IMR-90 (cell line): ENCODE results near the gene KDM4B. TPM values are rescaled to one million over a fixed set of nuclear protein-coding genes. Genes with fewer than 3 reads are reported as not detected.

Experiments
- ATAC-seq: fragments of 200-7000 bp; cut with Tn5 transposase; 2 replicates; pipeline ENCODE4 v1.9.1; 2020; ENCODE audit warnings: low read depth, mild to moderate bottlenecking, moderate library complexity
- BruUV-seq: library from RNA; stranded (reverse); fragments of 400-500 nt; replicated peaks from 2 replicates; lab custom pipeline; 2021; lab: Mats Ljungman, UMichigan
- CTCF ChIA-PET: fragments of 300-600 bp; formaldehyde crosslinking; extraction: SDS; loops from one replicate; lab custom pipeline; 2021; ENCODE audit warnings: antibody characterized with exemption; lab: Yijun Ruan, JAX
- POLR2A ChIA-PET: fragments of 300-600 bp; sonication (Branson Sonifier 250); formaldehyde crosslinking; loops from one replicate; lab custom pipeline; 2022; ENCODE audit warnings: antibody characterized with exemption; ENCODE audit not compliant: unreplicated experiment; lab: Charles Lee
- DNase-seq: peaks from one replicate; pipeline ENCODE4 v3.0.0; 2013
- H2AFZ ChIP-seq: replicated peaks from 2 replicates; pipeline ENCODE3; 2013; ENCODE audit warnings: low read length, mild to moderate bottlenecking; ENCODE audit not compliant: poor library complexity
- H2AK5ac ChIP-seq: 2 replicates; pipeline ENCODE4 v1.6.1; 2013; ENCODE audit warnings: low read depth, low read length, inconsistent platforms
- H2AK9ac ChIP-seq: replicated peaks from 2 replicates; pipeline ENCODE3; 2013; ENCODE audit warnings: mild to moderate bottlenecking, low read depth, low read length, moderate library complexity; ENCODE audit not compliant: poor library complexity
- H2BK120ac ChIP-seq: 2 replicates; pipeline ENCODE4 v1.6.1; 2013; ENCODE audit warnings: low read depth, low read length, inconsistent platforms
- H2BK15ac ChIP-seq: 3 replicates; pipeline ENCODE4 v1.6.1; 2013; ENCODE audit warnings: low read depth, low read length, inconsistent platforms
- H2BK20ac ChIP-seq: 2 replicates; pipeline ENCODE4 v1.6.1; 2013; ENCODE audit warnings: low read depth, mild to moderate bottlenecking, inconsistent platforms, low read length, moderate library complexity
- H2BK5ac ChIP-seq: 2 replicates; pipeline ENCODE4 v1.6.1; 2013; ENCODE audit warnings: mild to moderate bottlenecking, low read depth, low read length, inconsistent platforms; ENCODE audit not compliant: poor library complexity, severe bottlenecking
- H3K14ac ChIP-seq: replicated peaks from 2 replicates; pipeline ENCODE4 v1.6.1; 2013; ENCODE audit warnings: low read depth, low read length, inconsistent platforms
- H3K18ac ChIP-seq: 2 replicates; pipeline ENCODE4 v1.6.1; 2013; ENCODE audit warnings: low read depth, low read length, control low read depth
- H3K23ac ChIP-seq: 2 replicates; pipeline ENCODE4 v1.6.1; 2013; ENCODE audit warnings: low read depth, low read length, inconsistent platforms
- H3K27ac ChIP-seq: 2 replicates; pipeline ENCODE4 v1.5.1; 2013; ENCODE audit warnings: mild to moderate bottlenecking, control low read depth, low read length; ENCODE audit not compliant: insufficient read depth
- H3K27me3 ChIP-seq: 2 replicates; pipeline ENCODE4 v1.6.1; 2013; ENCODE audit warnings: low read length; ENCODE audit not compliant: control insufficient read depth, insufficient read depth
- H3K36me3 ChIP-seq: 2 replicates; pipeline ENCODE4 v1.6.1; 2013; ENCODE audit warnings: low read length, mixed read lengths; ENCODE audit not compliant: control insufficient read depth, insufficient read depth
- H3K4ac ChIP-seq: 2 replicates; pipeline ENCODE4 v1.6.1; 2013; ENCODE audit warnings: low read depth, low read length, inconsistent platforms
- H3K4me1 ChIP-seq: 2 replicates; pipeline ENCODE4 v1.6.1; 2013; ENCODE audit warnings: low read length, mixed read lengths; ENCODE audit not compliant: control insufficient read depth, insufficient read depth
- H3K4me2 ChIP-seq: 2 replicates; pipeline ENCODE4 v1.6.1; 2013; ENCODE audit warnings: low read depth, mild to moderate bottlenecking, control low read depth, low read length, moderate library complexity
- H3K4me3 ChIP-seq: 2 replicates; pipeline ENCODE4 v1.5.1; 2013; ENCODE audit warnings: low read depth, mild to moderate bottlenecking, control low read depth, low read length, moderate library complexity; ENCODE audit not compliant: insufficient read depth
- H3K56ac ChIP-seq: 2 replicates; pipeline ENCODE4 v1.6.1; 2013; ENCODE audit warnings: low read length, inconsistent platforms; ENCODE audit not compliant: insufficient read depth; ENCODE audit errors: extremely low read depth
- H3K79me1 ChIP-seq, 2 experiments: 2 replicates each; pipeline ENCODE4 v1.6.1; 2013; ENCODE audit warnings: low read length in 2 of 2, inconsistent platforms in 1 of 2, low read depth in 1 of 2
- H3K9ac ChIP-seq: 2 replicates; pipeline ENCODE4 v1.6.1; 2013; ENCODE audit warnings: low read depth, low read length, control low read depth
- H3K9me1 ChIP-seq: 2 replicates; pipeline ENCODE4 v1.6.1; 2013; ENCODE audit warnings: low read length, inconsistent platforms; ENCODE audit not compliant: insufficient read depth
- H3K9me3 ChIP-seq: 2 replicates; pipeline ENCODE4 v1.6.1; 2013; ENCODE audit warnings: low read length; ENCODE audit not compliant: control insufficient read depth, insufficient read depth
- H4K20me1 ChIP-seq: 2 replicates; pipeline ENCODE4 v1.6.1; 2013; ENCODE audit warnings: low read length, inconsistent platforms; ENCODE audit not compliant: insufficient read depth
- H4K5ac ChIP-seq: 2 replicates; pipeline ENCODE4 v1.6.1; 2013; ENCODE audit warnings: mild to moderate bottlenecking, low read depth, low read length, control low read depth
- H4K8ac ChIP-seq, 2 experiments: 2 replicates each; pipeline ENCODE4 v1.6.1; 2013; ENCODE audit warnings: low read depth in 2 of 2, low read length in 2 of 2, control low read depth in 1 of 2, inconsistent platforms in 1 of 2
- H4K91ac ChIP-seq: 2 replicates; pipeline ENCODE4 v1.6.1; 2013; ENCODE audit warnings: low read depth, low read length, inconsistent platforms; ENCODE audit not compliant: insufficient read depth
- BHLHE40 ChIP-seq: fragments of 150-350 bp; IDR thresholded peaks from 2 replicates; pipeline ENCODE4 v1.6.1; 2016; ENCODE audit warnings: mild to moderate bottlenecking, low read depth, low read length
- CHD1 ChIP-seq: IDR thresholded peaks from 2 replicates; pipeline ENCODE4 v1.6.1; 2012; ENCODE audit warnings: low read depth, low read length, improper control_type of control experiment
- CTCF ChIP-seq: conservative IDR thresholded peaks from 2 replicates; pipeline ENCODE4 v1.5.1; 2012; ENCODE audit warnings: mild to moderate bottlenecking, low read depth, low read length, improper control_type of control experiment
- MXI1 ChIP-seq: IDR thresholded peaks from 2 replicates; pipeline ENCODE4 v1.6.1; 2012; ENCODE audit warnings: low read depth, mild to moderate bottlenecking, low read length, moderate library complexity, borderline replicate concordance
- NFE2L2 ChIP-seq: fragments of 150-350 bp; IDR thresholded peaks from 2 replicates; pipeline ENCODE4 v1.6.1; 2016; ENCODE audit warnings: low read depth, mild to moderate bottlenecking, low read length
- RAD21 ChIP-seq: IDR thresholded peaks from 2 replicates; pipeline ENCODE4 v1.6.1; 2012; ENCODE audit warnings: low read length, improper control_type of control experiment
- RCOR1 ChIP-seq: IDR thresholded peaks from 2 replicates; pipeline ENCODE4 v1.6.1; 2012; ENCODE audit warnings: mild to moderate bottlenecking, low read length, improper control_type of control experiment; ENCODE audit not compliant: insufficient replicate concordance
- USF2 ChIP-seq: fragments of 150-350 bp; IDR thresholded peaks from 2 replicates; pipeline ENCODE4 v1.6.1; 2017; ENCODE audit warnings: mild to moderate bottlenecking, antibody characterized with exemption, low read length, low read depth
- WGBS, 2 experiments: methylation state at CpG; one replicate each; pipeline versions ENCODE4 v1.1.5 to v1.1.7; 2013; ENCODE audit warnings: missing lambda C conversion rate in 2 of 2; ENCODE audit not compliant: insufficient read length in 1 of 2; ENCODE audit errors: extremely low coverage in 2 of 2; 5-methylcytosine and 5-hydroxymethylcytosine counted together
- dilution Hi-C: fragments of 300-500 bp; cut with HindIII; formaldehyde crosslinking; loops from one replicate; pipeline ENCODE4 v1.14.3; 2018; ENCODE audit warnings: low sequenced_read_pairs; ENCODE audit not compliant: unreplicated experiment
- in situ Hi-C: fragments of 300-500 bp; cut with MboI; formaldehyde crosslinking; loops from 3 replicates; pipeline ENCODE4 v1.14.3; 2019; ENCODE audit warnings: low sequenced_read_pairs, inconsistent platforms, mixed read lengths
- intact Hi-C: fragments of 100-400 bp; cut with micrococcal nuclease; formaldehyde crosslinking; loops from 2 replicates; pipeline ENCODE4 v1.10.0; 2022
- polyA plus RNA-seq, 3 experiments: library from polyadenylated mRNA; depleted of rRNA; stranded (reverse); fragments of >200 nt; gene quantifications; 2 replicates each; pipeline ENCODE4 v1.2.3, GENCODE V29; 2012; ENCODE audit warnings: low replicate concordance in 1 of 3
- total RNA-seq: library from RNA; depleted of rRNA; stranded (reverse); fragments of >200 nt; gene quantifications from 2 replicates; pipeline ENCODE4 v1.2.3, GENCODE V29; 2012

KDM4B gene
- total and polyA plus RNA-seq, 2 of the 4 experiments (the other 2 are of a cell fraction), result 5.0 to 17.9 TPM

DNA sequence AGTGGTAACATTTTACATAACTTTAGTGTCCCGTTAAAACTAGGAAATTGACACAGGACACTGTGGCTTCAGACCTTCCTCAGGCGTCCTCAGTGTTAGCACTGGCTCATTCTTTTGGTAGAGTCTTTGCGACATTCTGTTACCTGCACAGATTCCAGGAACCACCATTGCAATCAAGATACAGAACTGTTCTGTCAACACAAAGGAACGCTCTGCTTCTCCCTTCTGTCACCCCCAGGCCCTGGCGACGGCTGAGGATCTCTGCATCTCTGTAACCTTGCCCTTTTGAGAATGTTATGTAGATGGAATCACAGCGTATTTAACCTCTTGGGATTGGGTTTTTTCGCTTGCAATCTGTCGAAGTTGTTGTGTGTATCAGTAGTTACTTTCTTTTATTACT, 22.6 kb downstream of the KDM4B start:
- 100% methylated on average over 2 of the region's 9 CpGs; no CpG with 5 or more reads in 1 of the 2 experiments for WGBS, 2 experiments
- H3K27ac ChIP-seq, result no peak overlapping the region
- no peak overlapping the region for H4K8ac ChIP-seq
- ATAC-seq (no peak), DNase-seq (no peak)
- peaks cover 27% of the 10 kb centered on the region for H3K9me1 ChIP-seq
- no peak overlapping the region for H3K4ac ChIP-seq
- H3K18ac ChIP-seq, result no peak overlapping the region
- dilution Hi-C loops, result no loop called here
- H4K20me1 ChIP-seq, result peaks cover 94% of the 10 kb centered on the region
- no peak overlapping the region for H3K9ac ChIP-seq
- no peak overlapping the region for H2AK9ac ChIP-seq
- H4K5ac ChIP-seq, result no peak overlapping the region
- peaks cover 20% of the 10 kb centered on the region for H3K4me1 ChIP-seq
- H3K36me3 ChIP-seq, result peaks cover 10% of the 10 kb centered on the region
- no peak overlapping the region for H2BK20ac ChIP-seq
- H2BK5ac ChIP-seq, result no peak overlapping the region
- no peak overlapping the region for H2AK5ac ChIP-seq
- no peak overlapping the region for H3K4me2 ChIP-seq
- H3K27me3 ChIP-seq, result no peaks in the 10 kb centered on the region
- ChIA-PET CTCF (no interaction called here), POLR2A (no interaction called here)
- H3K9me3 ChIP-seq, result no peaks in the 10 kb centered on the region; the same call in 1 of the 2 replicates
- no peak overlapping the region for H3K14ac ChIP-seq
- H3K56ac ChIP-seq, result no peak overlapping the region
- BruUV-seq, result no TSS peak
- intact Hi-C loops, result no loop called here
- no peak for TF ChIP-seq RCOR1
- no peak for TF ChIP-seq CHD1
- no peak for TF ChIP-seq USF2
- TF ChIP-seq CTCF, result no peak
- TF ChIP-seq RAD21, result no peak
- TF ChIP-seq BHLHE40, result no peak
- TF ChIP-seq NFE2L2, result no peak
- TF ChIP-seq MXI1, result no peak
- H3K23ac ChIP-seq, result no peak overlapping the region
- H2BK120ac ChIP-seq, result no peak overlapping the region
- no peak overlapping the region for H2BK15ac ChIP-seq
- no peak overlapping the region for H2AFZ ChIP-seq
- H3K4me3 ChIP-seq, result no peak overlapping the region
- in situ Hi-C loops, result no loop called here
- no peak overlapping the region for H4K91ac ChIP-seq
- H3K79me1 ChIP-seq, result peaks cover 23 to 91% of the 10 kb centered on the region in 2 experiments
